ENCODE results near the gene TMEM82. TPM values are rescaled to one million over a fixed set of nuclear protein-coding genes. Genes with fewer than 3 reads are reported as not detected.

Gene TMEM82
- polyA plus RNA-seq, 1 of the 3 experiments (the other 2 are of a cell fraction) = not detected

GRCh38 chr1:15758953-15759661 is 16.8 kb downstream of the TMEM82 start (continued):
- 0 out of 2 replicates have a peak, but pooled peaks have one; percentile 22 for TF ChIP-seq MXI1 (IDR thresholded peaks at IDR 0.05; ENCODE audit: low read depth, low read length)

GRCh38 chr1:15760520-15761211 is 18.4 kb downstream of the TMEM82 start:
- ChIA-PET POLR2A (interaction anchor here (0.7 kb wide), 1 partner anchor 609 kb away, joined by 3 read pairs; no protein-coding TSS in a partner anchor), CTCF (interaction anchor here (0.7 to 4.9 kb wide), 4 partner anchors 31 to 258 kb away, joined by 3 to 18 read pairs (median 4); no protein-coding TSS in a partner anchor)
- peaks cover 4 to 8% of the 10 kb centered on the region in 2 experiments for H3K36me3 ChIP-seq (replicated peaks in 1 of 2; ENCODE audit: control insufficient read depth in 1 of 2, insufficient read depth in 2 of 2, low read length in 1 of 2)
- H3K9me3 ChIP-seq = no peaks in the 10 kb centered on the region
- H3K9me2 ChIP-seq = no peaks in the 10 kb centered on the region
- peaks cover 28 to 44% of the 10 kb centered on the region in 2 experiments for H3K4me1 ChIP-seq (ENCODE audit: control insufficient read depth in 1 of 2, insufficient read depth in 2 of 2, low read depth in 1 of 2, low read length in 1 of 2)
- peak; percentile 82 for DNase-seq
- H3K4me3 ChIP-seq (ENCODE audit: low read depth in 2 of 2, low read length in 1 of 2) = peak overlapping the region; percentile 40 to 82
- H3K27ac ChIP-seq (ENCODE audit: low read depth in 2 of 2, low read length in 1 of 2) = peak overlapping the region; percentile 70 to 84
- H2AFZ ChIP-seq (ENCODE audit: low read depth) = no peak overlapping the region
- peak overlapping the region; percentile 88 for H3K4me2 ChIP-seq
- peaks cover 68% of the 10 kb centered on the region for H3K79me2 ChIP-seq (ENCODE audit: insufficient read depth)
- H4K20me1 ChIP-seq (ENCODE audit: insufficient read depth) = peaks cover 34% of the 10 kb centered on the region
- peaks cover 39% of the 10 kb centered on the region for H3F3A ChIP-seq (replicated peaks; ENCODE audit: insufficient read depth)
- no peaks in the 10 kb centered on the region for H3K27me3 ChIP-seq (ENCODE audit: insufficient read depth)
- peak overlapping the region; percentile 97 for H3K9ac ChIP-seq
- 18% methylated on average over 11 of the region's 12 CpGs for WGBS (ENCODE audit: low lambda C conversion rate)
- TF ChIP-seq NFIC (IDR thresholded peaks at IDR 0.05; ENCODE audit: borderline replicate concordance) = peak; percentile 33
- TF ChIP-seq GABPA (IDR thresholded peaks at IDR 0.05; ENCODE audit: low read depth) = no peak
- no peak for TF ChIP-seq IRF3 (IDR thresholded peaks at IDR 0.05; ENCODE audit: low read depth, low read length)
- 0 out of 2 replicates have a peak, but pooled peaks have one; percentile 12 for TF ChIP-seq JUND (IDR thresholded peaks at IDR 0.05)
- TF ChIP-seq TCF12 (IDR thresholded peaks at IDR 0.05) = peak; percentile 53; the same call in 1 of the 2 replicates
- TF ChIP-seq POLR2AphosphoS5 (IDR thresholded peaks at IDR 0.05; ENCODE audit: low read depth, low read length) = no peak
- TF ChIP-seq CHD2 (IDR thresholded peaks at IDR 0.05; ENCODE audit: low read length, partially characterized antibody) = no peak
- TF ChIP-seq PBX3 (IDR thresholded peaks at IDR 0.05) = 0 out of 2 replicates have a peak, but pooled peaks have one; percentile 12
- TF ChIP-seq RXRA (IDR thresholded peaks at IDR 0.05; ENCODE audit: borderline replicate concordance, low read depth) = no peak
- TF ChIP-seq ZBTB33 (IDR thresholded peaks at IDR 0.05; ENCODE audit: borderline replicate concordance, low read depth) = no peak
- TF ChIP-seq GATA2 (CRISPR knock-in tag; IDR thresholded peaks at IDR 0.05) = peak; percentile 69
- no peak for TF ChIP-seq FOXM1 (IDR thresholded peaks at IDR 0.05; ENCODE audit: low read depth)
- TF ChIP-seq ELF1 (IDR thresholded peaks at IDR 0.05) = no peak
- no peak for TF ChIP-seq USF1 (IDR thresholded peaks at IDR 0.05; ENCODE audit: borderline replicate concordance, low read depth)
- no peak for TF ChIP-seq YY1 (IDR thresholded peaks at IDR 0.05; ENCODE audit: low read depth)
- TF ChIP-seq FOSL2 (IDR thresholded peaks at IDR 0.05; ENCODE audit: borderline replicate concordance, low read depth) = no peak
- TF ChIP-seq USF2 (IDR thresholded peaks at IDR 0.05; ENCODE audit: borderline replicate concordance, low read depth, low read length) = no peak
- TF ChIP-seq TEAD4 (IDR thresholded peaks at IDR 0.05; ENCODE audit: borderline replicate concordance, insufficient read depth) = no peak
- TF ChIP-seq TAF1 (IDR thresholded peaks at IDR 0.05; ENCODE audit: borderline replicate concordance, low read depth, low read length) = no peak
- TF ChIP-seq EZH2phosphoT487 (IDR thresholded peaks at IDR 0.05; ENCODE audit: borderline replicate concordance, low read depth) = no peak
- TF ChIP-seq CTCF (IDR thresholded peaks at IDR 0.05) = no peak

Measured in SK-N-SH (cell line).